IPS DF 19.7 (cell line): ENCODE results near the gene CEACAM18.
"Not testable (repeated sequence)": the region's sequence is repeated elsewhere in the genome, so short reads cannot be mapped to it uniquely, and the experiment has no call there.

ENCODE experiments used
- DNase-seq: peaks from one replicate; pipeline ENCODE4 v3.0.0-alpha.2; 2013; ENCODE audit warnings: low read depth, low spot score

CEACAM18 gene

DNA sequence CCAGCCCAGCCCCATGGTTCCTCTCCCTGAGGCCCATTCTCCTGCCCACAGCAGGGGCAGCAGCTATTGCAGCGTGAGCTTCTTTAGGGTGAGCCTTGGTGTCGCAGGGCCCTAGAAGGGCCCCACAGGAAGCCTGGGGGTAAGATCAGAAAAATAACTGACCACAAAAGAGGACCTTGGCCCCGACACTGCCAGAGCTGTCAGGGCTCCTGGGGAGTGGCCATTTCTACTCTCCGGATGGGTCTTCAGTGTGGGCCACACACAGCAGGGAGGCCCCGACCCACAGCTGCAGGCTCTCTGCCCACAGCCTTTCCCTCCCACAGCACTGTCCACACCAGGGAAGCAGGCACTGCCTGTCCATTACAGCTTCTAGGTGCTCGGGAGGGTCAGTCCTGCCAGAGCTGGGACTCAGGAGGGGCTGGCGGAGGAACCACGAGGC lies 16.6 kb upstream of the CEACAM18 start:
- DNase-seq, result no peak

DNA sequence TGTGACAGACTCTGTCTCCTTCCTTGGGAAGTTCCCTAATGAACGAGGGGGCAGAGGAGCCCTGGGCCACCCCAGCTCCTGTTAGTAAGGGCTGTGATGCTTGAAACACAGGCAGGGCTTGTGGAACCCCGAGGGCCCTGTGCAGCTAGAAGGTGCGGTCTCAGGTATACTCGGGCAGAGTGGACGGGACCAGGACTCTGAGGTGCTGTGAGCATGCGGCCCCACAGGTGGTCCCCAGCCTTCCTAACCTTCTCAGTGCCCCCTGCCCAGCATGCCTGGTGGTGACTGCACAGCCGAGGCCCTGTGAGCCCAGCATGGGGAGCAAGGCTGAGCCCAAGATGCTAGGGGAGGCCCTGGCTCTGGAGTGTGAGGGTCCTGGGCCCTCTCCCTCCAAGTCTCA lies 16.1 kb upstream of the CEACAM18 start:
- no peak for DNase-seq

DNA sequence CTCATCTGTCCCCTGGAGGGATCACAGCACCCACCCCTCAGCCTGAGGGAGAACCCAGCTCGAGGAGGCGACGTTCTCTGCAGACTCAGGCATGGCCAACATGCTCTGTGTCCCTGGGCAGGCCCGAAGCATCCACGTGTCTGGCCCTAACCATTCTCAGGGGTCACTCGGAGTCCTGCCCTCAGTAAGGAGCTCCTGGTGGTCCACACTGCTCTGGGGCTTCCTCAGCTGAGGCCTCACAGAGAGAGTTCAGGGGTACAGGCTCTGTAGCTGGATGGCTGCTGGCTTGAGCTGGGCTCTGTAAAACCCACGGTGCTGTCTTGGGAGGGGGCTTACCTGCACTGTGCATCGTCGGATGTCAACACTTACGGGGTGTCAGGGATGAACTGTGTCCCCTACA lies 15.7 kb upstream of the CEACAM18 start:
- no peak for DNase-seq

- not testable (repeated sequence) for DNase-seq
Observed at GRCh38 chr19:51463976-51464581, 14.3 kb upstream of the CEACAM18 start.

DNA sequence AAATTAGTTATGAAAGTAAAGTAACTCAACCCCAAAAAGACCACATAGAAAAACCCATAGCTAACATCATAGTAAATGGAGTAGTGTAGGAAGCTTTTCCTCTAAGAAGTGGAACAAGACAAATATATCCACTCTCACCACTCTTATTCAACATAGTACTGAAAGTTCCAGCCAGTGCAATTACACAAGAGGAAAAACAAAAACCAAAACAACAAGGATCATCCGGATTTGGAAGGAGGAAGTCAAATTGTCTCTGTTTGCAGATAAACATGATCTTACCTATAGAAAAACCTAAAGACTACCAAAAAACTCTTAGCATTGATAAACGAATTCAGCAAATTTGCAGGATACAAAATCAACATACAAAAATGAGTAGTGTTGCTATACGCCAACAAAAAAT lies 11.6 kb upstream of the CEACAM18 start:
- no peak for DNase-seq

GRCh38 chr19:51467864-51468544 lies 10.3 kb upstream of the CEACAM18 start:
- no peak for DNase-seq

- DNase-seq, result no peak
Observed at GRCh38 chr19:51468545-51468920, 9.8 kb upstream of the CEACAM18 start.

DNA sequence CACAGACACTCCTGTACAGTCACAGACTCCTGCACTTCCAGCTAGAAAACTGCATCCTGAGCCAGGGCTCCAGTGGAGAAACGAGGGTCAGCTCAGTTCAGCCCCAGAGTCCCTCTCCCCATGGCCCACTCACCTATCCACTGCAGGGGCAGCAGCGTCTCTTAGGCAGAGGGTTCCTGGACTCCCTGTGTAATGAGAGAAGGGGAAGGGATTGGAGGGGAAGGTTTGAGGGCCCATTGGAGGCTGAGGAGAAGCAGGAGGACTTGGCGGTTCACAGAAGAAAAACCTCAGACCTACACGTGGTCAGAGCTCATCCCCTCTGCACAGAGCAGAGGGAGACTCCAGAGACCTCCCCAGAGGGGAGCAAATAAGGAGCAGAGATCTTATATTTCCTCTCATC lies 9.2 kb upstream of the CEACAM18 start:
- no peak for DNase-seq

DNA sequence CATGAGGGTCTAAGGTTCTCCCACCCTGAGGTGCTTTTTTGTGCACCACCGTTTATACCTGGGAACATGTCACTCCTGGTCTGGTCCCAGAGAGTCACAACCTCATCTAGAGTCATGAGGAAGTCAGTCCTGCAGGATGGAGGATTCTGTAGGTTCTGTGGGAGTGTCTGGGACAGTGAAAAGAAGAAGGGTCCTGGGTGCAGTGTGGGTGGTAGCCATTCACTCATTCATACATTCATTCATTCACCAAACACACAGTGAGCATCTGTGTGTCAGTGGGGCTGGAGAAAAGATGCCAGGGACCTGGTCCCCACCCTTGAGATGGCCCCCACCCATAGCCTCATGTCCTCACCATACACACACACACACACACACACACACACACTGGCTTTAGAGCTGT lies 8.7 kb upstream of the CEACAM18 start:
- no peak for DNase-seq

DNA sequence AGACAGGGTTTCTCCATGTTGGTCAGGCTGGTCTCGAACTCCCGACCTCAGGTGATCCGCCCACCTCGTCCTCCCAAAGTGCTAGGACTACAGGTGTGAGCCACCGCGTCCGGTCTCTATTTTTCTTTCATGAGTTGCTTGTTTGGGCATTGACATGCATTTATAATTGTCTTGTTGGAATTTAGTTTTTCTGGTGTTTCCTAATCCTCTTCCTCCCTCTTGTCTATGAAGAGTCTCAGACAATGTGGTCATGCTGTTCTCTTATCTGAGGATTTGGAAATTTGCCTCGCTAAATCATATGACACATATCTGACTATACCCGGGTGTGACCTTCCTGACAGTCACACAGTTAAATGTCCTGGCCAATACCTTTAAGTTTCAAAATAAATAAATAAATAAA lies 7.4 kb upstream of the CEACAM18 start:
- no peak for DNase-seq

GRCh38 chr19:51471527-51471926 lies 6.8 kb upstream of the CEACAM18 start:
- no peak for DNase-seq

DNA sequence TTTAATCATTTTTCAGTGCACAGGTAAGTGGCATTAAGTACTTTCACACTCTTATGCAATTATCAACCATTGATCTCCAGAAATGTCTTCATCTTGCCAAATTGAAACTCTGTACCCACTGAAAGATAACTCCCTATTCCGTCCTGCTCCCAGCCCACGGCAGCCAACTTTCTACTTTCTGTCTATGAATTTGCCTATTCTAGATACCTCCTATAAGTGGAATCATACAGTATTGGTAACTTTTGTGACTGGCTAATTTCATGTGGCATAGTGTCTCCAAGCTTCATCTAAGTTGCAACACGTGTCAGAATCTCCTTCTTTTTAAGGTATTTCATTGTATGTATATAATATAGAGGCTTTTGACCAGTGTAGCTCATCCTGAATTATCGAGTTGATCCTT lies 5.7 kb upstream of the CEACAM18 start:
- no peak for DNase-seq

GRCh38 chr19:51473009-51473707 lies 5.2 kb upstream of the CEACAM18 start:
- DNase-seq, result peak; percentile 25

GRCh38 chr19:51476164-51476563 lies 2.2 kb upstream of the CEACAM18 start:
- no peak for DNase-seq

- no peak for DNase-seq
Observed at GRCh38 chr19:51477344-51477743, 995 bp upstream of the CEACAM18 start.

- no peak for DNase-seq
Observed at GRCh38 chr19:51479531-51480331, 1.4 kb downstream of the CEACAM18 start.

DNA sequence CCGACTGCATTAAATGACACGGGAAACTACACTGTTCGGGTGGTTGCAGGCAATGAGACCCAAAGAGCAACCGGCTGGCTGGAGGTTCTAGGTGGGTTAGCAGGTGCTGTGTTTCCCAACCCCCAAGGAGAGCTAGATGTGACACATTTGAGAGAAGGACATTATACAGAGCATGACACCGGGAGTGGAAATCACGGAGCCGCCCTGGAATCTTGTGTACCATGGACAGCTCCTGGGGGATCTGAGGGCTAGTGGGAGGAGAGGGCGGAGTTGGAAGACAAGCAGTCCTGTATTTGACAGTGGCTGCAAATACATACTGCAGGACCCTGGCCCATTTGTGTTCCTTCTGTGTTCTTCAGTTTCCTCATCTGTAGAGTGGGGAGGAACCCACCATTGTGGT lies 2.3 kb downstream of the CEACAM18 start:
- no peak for DNase-seq

DNA sequence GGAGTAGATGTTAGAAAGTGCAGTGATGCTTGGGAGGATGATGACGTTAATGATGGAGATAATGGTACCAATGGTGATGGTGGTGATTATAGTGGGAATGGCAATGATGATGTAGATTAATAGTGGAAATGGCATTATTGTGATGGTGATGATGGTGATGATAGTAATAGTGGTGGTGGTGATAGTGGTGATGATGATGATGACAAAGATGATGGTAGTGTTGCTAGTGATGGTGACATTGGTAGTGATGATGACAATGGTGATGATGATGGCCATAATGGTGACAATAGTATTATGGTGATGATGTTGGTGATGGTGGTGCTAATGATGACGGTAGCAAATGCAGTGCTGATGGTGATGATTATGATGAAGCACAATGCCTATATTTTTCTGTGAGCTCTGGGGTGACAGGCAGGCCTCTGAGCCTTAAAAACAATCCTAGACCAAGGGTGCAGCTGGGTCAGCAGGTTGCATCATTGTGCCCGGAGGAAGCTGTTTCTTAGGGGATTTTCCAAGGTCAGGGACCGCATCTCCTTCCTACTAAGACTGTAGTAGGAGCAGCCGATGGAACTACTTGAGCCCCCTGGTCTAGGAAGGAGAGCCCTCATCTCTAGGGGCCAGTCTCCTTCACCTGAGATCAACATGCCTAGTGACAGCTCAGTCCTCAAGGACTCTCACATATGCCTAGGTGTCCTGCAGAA lies 7.8 kb downstream of the CEACAM18 start:
- no peak for DNase-seq

DNA sequence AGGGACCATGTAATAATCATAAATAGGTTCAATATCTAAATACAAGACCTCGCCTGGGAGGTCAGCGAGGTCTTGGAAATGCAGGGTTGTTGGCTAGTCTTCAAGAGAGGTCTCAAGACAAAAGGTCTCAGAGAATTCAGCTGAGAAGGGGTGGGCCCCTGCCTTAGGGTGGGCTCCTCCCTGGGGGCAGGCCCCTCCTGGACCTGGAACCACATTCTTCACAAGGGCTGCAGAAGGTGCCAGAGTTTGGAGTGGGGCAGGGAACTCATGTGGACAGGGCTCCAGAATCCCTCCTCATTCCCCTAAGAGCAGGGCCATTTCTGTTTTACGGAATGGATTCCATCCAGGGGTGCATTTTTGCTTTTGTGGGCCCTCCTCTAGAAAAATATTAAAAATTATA lies 10.2 kb downstream of the CEACAM18 start:
- DNase-seq, result no peak

GRCh38 chr19:51489113-51489512 lies 10.8 kb downstream of the CEACAM18 start:
- no peak for DNase-seq

DNA sequence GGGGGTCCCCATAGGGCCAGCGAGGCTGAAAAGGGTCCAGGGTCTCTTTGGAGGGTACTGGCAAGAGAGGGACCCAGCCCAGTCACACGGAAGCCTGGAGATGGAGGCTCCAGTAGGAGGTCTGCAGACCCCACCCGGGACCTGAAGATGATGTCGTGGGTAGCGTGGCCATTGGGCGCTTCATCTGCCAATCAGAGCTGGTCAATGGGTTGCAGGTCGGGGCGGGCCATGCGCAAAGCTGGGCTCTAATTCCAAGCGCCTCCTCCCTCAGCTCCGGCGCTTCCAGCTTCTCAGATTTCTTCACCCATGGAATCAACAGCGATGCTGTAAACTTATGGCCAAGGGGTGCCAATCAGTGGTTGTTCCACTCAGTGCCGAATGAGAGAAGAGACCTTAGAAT lies 12.3 kb downstream of the CEACAM18 start:
- DNase-seq, result peak; percentile 35

DNA sequence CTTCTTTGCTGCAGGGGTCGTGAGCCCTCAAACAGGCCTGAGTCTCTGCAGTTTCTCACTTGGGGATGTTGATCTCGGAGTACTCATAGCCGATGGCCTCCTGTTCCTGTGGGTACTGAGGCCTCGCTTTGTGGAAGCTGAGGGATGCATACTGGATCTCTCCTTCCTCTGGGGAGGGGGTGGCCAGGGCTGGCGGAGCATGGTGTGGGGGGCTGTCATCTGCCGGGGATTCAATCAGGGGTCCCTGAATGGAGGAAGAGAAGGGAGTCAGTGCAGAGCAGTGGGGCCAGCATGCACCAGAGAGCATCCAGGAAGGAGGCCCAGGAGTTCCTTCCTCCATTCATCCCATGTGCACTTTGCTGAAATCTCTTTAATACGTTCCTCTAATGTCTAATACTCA lies 13.2 kb downstream of the CEACAM18 start:
- no peak for DNase-seq
